ENCODE data around the gene CLASP1.

GRCh38 chr2:121501031-121501430 is 148.2 kb downstream of the CLASP1 start:
- TF ChIP-seq, protein P1, sequence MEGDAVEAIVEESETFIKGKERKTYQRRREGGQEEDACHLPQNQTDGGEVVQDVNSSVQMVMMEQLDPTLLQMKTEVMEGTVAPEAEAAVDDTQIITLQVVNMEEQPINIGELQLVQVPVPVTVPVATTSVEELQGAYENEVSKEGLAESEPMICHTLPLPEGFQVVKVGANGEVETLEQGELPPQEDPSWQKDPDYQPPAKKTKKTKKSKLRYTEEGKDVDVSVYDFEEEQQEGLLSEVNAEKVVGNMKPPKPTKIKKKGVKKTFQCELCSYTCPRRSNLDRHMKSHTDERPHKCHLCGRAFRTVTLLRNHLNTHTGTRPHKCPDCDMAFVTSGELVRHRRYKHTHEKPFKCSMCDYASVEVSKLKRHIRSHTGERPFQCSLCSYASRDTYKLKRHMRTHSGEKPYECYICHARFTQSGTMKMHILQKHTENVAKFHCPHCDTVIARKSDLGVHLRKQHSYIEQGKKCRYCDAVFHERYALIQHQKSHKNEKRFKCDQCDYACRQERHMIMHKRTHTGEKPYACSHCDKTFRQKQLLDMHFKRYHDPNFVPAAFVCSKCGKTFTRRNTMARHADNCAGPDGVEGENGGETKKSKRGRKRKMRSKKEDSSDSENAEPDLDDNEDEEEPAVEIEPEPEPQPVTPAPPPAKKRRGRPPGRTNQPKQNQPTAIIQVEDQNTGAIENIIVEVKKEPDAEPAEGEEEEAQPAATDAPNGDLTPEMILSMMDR (conservative IDR thresholded peaks at IDR 0.05): no peak
- no peak for TF ChIP-seq ZFX (IDR thresholded peaks at IDR 0.05)
